Measurements from ENCODE around the gene VTN. TPM values are rescaled to one million over a fixed set of nuclear protein-coding genes. Genes with fewer than 3 reads are reported as not detected.

Gene VTN
- total and polyA plus RNA-seq, 2 donors from 2014 or later = 0.98 to 3.5 TPM

- TF ChIP-seq, protein P1, sequence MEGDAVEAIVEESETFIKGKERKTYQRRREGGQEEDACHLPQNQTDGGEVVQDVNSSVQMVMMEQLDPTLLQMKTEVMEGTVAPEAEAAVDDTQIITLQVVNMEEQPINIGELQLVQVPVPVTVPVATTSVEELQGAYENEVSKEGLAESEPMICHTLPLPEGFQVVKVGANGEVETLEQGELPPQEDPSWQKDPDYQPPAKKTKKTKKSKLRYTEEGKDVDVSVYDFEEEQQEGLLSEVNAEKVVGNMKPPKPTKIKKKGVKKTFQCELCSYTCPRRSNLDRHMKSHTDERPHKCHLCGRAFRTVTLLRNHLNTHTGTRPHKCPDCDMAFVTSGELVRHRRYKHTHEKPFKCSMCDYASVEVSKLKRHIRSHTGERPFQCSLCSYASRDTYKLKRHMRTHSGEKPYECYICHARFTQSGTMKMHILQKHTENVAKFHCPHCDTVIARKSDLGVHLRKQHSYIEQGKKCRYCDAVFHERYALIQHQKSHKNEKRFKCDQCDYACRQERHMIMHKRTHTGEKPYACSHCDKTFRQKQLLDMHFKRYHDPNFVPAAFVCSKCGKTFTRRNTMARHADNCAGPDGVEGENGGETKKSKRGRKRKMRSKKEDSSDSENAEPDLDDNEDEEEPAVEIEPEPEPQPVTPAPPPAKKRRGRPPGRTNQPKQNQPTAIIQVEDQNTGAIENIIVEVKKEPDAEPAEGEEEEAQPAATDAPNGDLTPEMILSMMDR (IDR thresholded peaks at IDR 0.05; ENCODE audit: borderline replicate concordance, extremely low read depth, insufficient read depth) = no peak
- Histone ChIP-seq H3K36me3 (ENCODE audit: control insufficient read depth in 2 of 3, insufficient read depth in 3 of 3, low read length in 3 of 3) (no peaks in the 10 kb centered on the region), H3K4me1 (ENCODE audit: control insufficient read depth in 2 of 3, insufficient read depth in 2 of 3, low read depth in 1 of 3, low read length in 3 of 3) (peaks cover 0 to 17% (median 3%) of the 10 kb centered on the region in 3 donors), H3K4me3 (ENCODE audit: low read length in 3 of 3) (no peak overlapping the region), H3K9ac (ENCODE audit: low read length in 3 of 3) (no peak overlapping the region), H3K27me3 (ENCODE audit: control insufficient read depth, insufficient read depth, low read length) (no peaks in the 10 kb centered on the region), H3K27ac (ENCODE audit: low read depth in 2 of 2, low read length in 2 of 2) (peak overlapping the region in 1 of 2 donors; percentile 28), H3K9me3 (ENCODE audit: control insufficient read depth in 2 of 3, insufficient read depth in 1 of 3, low read length in 3 of 3) (no peaks in the 10 kb centered on the region)
- FAIRE-seq (no peak), DNase-seq (no peak)
- intact Hi-C loops (cut with DNase I) = no loop called here
Measured at GRCh38 chr17:28370744-28371103, 617 bp upstream of the VTN start.

DNA sequence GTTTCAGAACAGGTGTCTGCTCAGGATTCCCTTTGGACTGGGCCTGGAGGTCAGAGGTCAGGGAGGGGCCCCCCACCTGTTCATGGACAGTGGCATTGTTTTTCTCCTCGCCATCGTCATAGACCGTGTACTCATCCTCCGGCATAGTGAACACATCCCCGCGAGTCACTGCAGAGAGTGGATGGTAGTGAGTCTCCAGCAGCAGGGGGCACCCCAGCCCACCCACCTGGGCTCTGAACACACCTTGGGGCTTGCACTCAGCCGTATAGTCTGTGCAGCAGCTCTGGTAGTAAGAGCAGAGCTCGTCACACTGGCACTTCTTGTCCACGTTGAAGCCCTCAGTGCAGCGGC is 448 bp downstream of the VTN start:
- peak in 1 of 5 donors; percentile 65 for DNase-seq
- intact Hi-C loops (cut with DNase I) = no loop called here

GRCh38 chr17:28368915-28369683 is 1.0 kb downstream of the VTN start:
- Histone ChIP-seq H3K4me1 (ENCODE audit: control insufficient read depth in 2 of 3, insufficient read depth in 2 of 3, low read depth in 1 of 3, low read length in 3 of 3) (peaks cover 0 to 17% (median 3%) of the 10 kb centered on the region in 3 donors), H3K9me3 (ENCODE audit: control insufficient read depth in 2 of 3, insufficient read depth in 1 of 3, low read length in 3 of 3) (no peaks in the 10 kb centered on the region), H3K36me3 (ENCODE audit: control insufficient read depth in 2 of 3, insufficient read depth in 3 of 3, low read length in 3 of 3) (peaks cover 0 to 3% (median 0%) of the 10 kb centered on the region in 3 donors), H3K9ac (ENCODE audit: low read length in 3 of 3) (no peak overlapping the region), H3K27ac (ENCODE audit: low read depth in 2 of 2, low read length in 2 of 2) (no peak overlapping the region), H3K4me3 (ENCODE audit: low read length in 3 of 3) (no peak overlapping the region), H3K27me3 (ENCODE audit: control insufficient read depth, insufficient read depth, low read length) (no peaks in the 10 kb centered on the region)
- TF ChIP-seq, protein P1 (IDR thresholded peaks at IDR 0.05; ENCODE audit: borderline replicate concordance, extremely low read depth, insufficient read depth) = no peak
- no peak for DNase-seq
- FAIRE-seq = no peak
- intact Hi-C loops (cut with DNase I) = no loop called here

More for the DNA sequence above, 448 bp downstream of the VTN start:
- no peak overlapping the region for H3K4me3 ChIP-seq (ENCODE audit: low read length in 3 of 3)
- H3K27me3 ChIP-seq (ENCODE audit: control insufficient read depth, insufficient read depth, low read length) = no peaks in the 10 kb centered on the region
- H3K27ac ChIP-seq (ENCODE audit: low read depth in 2 of 2, low read length in 2 of 2) = no peak overlapping the region
- no peaks in the 10 kb centered on the region for H3K36me3 ChIP-seq (ENCODE audit: control insufficient read depth in 2 of 3, insufficient read depth in 3 of 3, low read length in 3 of 3)
- no peaks in the 10 kb centered on the region for H3K9me3 ChIP-seq (ENCODE audit: control insufficient read depth in 2 of 3, insufficient read depth in 1 of 3, low read length in 3 of 3)
- no peak overlapping the region for H3K9ac ChIP-seq (ENCODE audit: low read length in 3 of 3)
- no peak for FAIRE-seq
- peaks cover 0 to 17% (median 3%) of the 10 kb centered on the region in 3 donors for H3K4me1 ChIP-seq (ENCODE audit: control insufficient read depth in 2 of 3, insufficient read depth in 2 of 3, low read depth in 1 of 3, low read length in 3 of 3)
- TF ChIP-seq, protein P1 (IDR thresholded peaks at IDR 0.05; ENCODE audit: borderline replicate concordance, extremely low read depth, insufficient read depth) = no peak
